GM12878 (cell line): ENCODE measurements around the gene CNN2. TPM values are rescaled to one million over a fixed set of nuclear protein-coding genes. Genes with fewer than 3 reads are reported as not detected.

Experiments
- CHD1 ChIP-seq: IDR thresholded peaks from 2 replicates; pipeline ENCODE4 v1.6.1; 2012; ENCODE audit warnings: low read depth, low read length, improper control_type of control experiment
- DPF2 ChIP-seq: fragments of 450-650 bp; IDR thresholded peaks from 2 replicates; pipeline ENCODE4 v1.6.1; 2017; ENCODE audit warnings: mild to moderate bottlenecking
- GABPA ChIP-seq: IDR thresholded peaks from 2 replicates; pipeline ENCODE4 v1.6.1; 2014; ENCODE audit warnings: antibody characterized with exemption, low read depth, mild to moderate bottlenecking, inconsistent platforms
- HDAC2 ChIP-seq: fragments of 200-600 bp; sonication (generic); IDR thresholded peaks from 2 replicates; pipeline ENCODE4 v1.6.1; 2017
- HDGF ChIP-seq: fragments of 450-650 bp; IDR thresholded peaks from 2 replicates; pipeline ENCODE4 v1.6.1; 2016; ENCODE audit warnings: antibody characterized with exemption
- JUND ChIP-seq: IDR thresholded peaks from 2 replicates; pipeline ENCODE4 v1.6.1; 2012; ENCODE audit warnings: low read depth, mild to moderate bottlenecking, low read length, improper control_type of control experiment, moderate library complexity
- LARP7 ChIP-seq: fragments of 450-650 bp; IDR thresholded peaks from 2 replicates; pipeline ENCODE4 v1.6.1; 2017; ENCODE audit warnings: mild to moderate bottlenecking
- MTA3 ChIP-seq: IDR thresholded peaks from 2 replicates; pipeline ENCODE4 v1.6.1; 2012; ENCODE audit warnings: low read length, inconsistent platforms, borderline replicate concordance
- MYC ChIP-seq: IDR thresholded peaks from 2 replicates; pipeline ENCODE4 v1.6.1; 2011; ENCODE audit warnings: mild to moderate bottlenecking, low read length, moderate library complexity, inconsistent platforms; ENCODE audit not compliant: insufficient read depth, insufficient replicate concordance, insufficient read length, severe bottlenecking
- PAX5 ChIP-seq: IDR thresholded peaks from 2 replicates; pipeline ENCODE4 v1.6.1; 2011; ENCODE audit warnings: low read depth, low read length, borderline replicate concordance
- RFX5 ChIP-seq: IDR thresholded peaks from 2 replicates; pipeline ENCODE4 v1.6.1; 2011; ENCODE audit warnings: low read depth, low read length, improper control_type of control experiment
- SREBF1 ChIP-seq: IDR thresholded peaks from 2 replicates; pipeline ENCODE4 v1.6.1; 2012; ENCODE audit warnings: mild to moderate bottlenecking, low read length
- YBX1 ChIP-seq: fragments of 450-650 bp; IDR thresholded peaks from 2 replicates; pipeline ENCODE4 v1.6.1; 2016; ENCODE audit warnings: antibody characterized with exemption
- polyA plus RNA-seq, 11 experiments: library from polyadenylated mRNA; depleted of rRNA in 4 of 11; unstranded in 6 of 11; stranded (reverse) in 5 of 11; fragments of >200 nt; fragmentation: Nextera tagmentation in 4 of 11; fragmentation: Illumina TruSeq in 1 of 11; extraction: Ambion mirVana in 4 of 11; extraction: Trizol in 1 of 11; gene quantifications; 1 replicate in 1 of 11; 2 replicates in 10 of 11; pipeline versions ENCODE4 v1.2.1 to v1.2.3, GENCODE V29; 2011 to 2016; ENCODE audit warnings: inconsistent platforms in 2 of 11, missing spikeins in 2 of 11, low read depth in 1 of 11
- total RNA-seq, 4 experiments: library from RNA; depleted of rRNA in 3 of 4; stranded (reverse); fragments of >200 nt in 3 of 4; fragmentation: Illumina TruSeq in 1 of 4; extraction: Trizol in 1 of 4; gene quantifications; 2 replicates each; pipeline versions ENCODE4 v1.2.1 to v1.2.3, GENCODE V29; 2013 to 2021
- TF ChIP-seq, protein P1 (sequence below): fragments of 450-650 bp; IDR thresholded peaks from 2 replicates; pipeline ENCODE4 v1.6.1; 2018; ENCODE audit warnings: mild to moderate bottlenecking, low read depth, moderate library complexity; ENCODE audit not compliant: partially characterized antibody
- TF ChIP-seq, protein P2 (sequence below), 3 experiments: IDR thresholded peaks in 2 of 3; conservative IDR thresholded peaks in 1 of 3; 2 replicates each; pipeline ENCODE4 v1.5.1; 2011; ENCODE audit warnings: low read depth in 3 of 3, low read length in 3 of 3, mild to moderate bottlenecking in 3 of 3, control low read depth in 2 of 3, moderate library complexity in 2 of 3, inconsistent platforms in 1 of 3, mixed read lengths in 1 of 3; ENCODE audit not compliant: control insufficient read depth in 2 of 3, insufficient read depth in 1 of 3; ENCODE audit errors: extremely low read depth in 1 of 3
- TF ChIP-seq, protein P3 (sequence below): fragments of 450-650 bp; IDR thresholded peaks from 2 replicates; pipeline ENCODE4 v1.6.1; 2016; ENCODE audit warnings: mild to moderate bottlenecking
- TF ChIP-seq, protein P4 (sequence below): IDR thresholded peaks from 2 replicates; pipeline ENCODE4 v1.6.1; 2012; ENCODE audit warnings: low read length, inconsistent platforms
- TF ChIP-seq, protein P5 (sequence below): fragments of 150-350 bp; IDR thresholded peaks from 2 replicates; pipeline ENCODE4 v1.6.1; 2014; ENCODE audit warnings: mild to moderate bottlenecking, low read depth, low read length
- TF ChIP-seq, protein P6 (sequence below): fragments of 450-650 bp; IDR thresholded peaks from 2 replicates; pipeline ENCODE4 v1.6.1; 2017; ENCODE audit warnings: low read depth, mild to moderate bottlenecking, moderate library complexity

The CNN2 gene
- total and polyA plus RNA-seq, 10 of the 15 experiments (the other 5 are each of a cell fraction or from before 2014, with no cell fraction given): 34.7 to 311 (median 172) TPM

DNA sequence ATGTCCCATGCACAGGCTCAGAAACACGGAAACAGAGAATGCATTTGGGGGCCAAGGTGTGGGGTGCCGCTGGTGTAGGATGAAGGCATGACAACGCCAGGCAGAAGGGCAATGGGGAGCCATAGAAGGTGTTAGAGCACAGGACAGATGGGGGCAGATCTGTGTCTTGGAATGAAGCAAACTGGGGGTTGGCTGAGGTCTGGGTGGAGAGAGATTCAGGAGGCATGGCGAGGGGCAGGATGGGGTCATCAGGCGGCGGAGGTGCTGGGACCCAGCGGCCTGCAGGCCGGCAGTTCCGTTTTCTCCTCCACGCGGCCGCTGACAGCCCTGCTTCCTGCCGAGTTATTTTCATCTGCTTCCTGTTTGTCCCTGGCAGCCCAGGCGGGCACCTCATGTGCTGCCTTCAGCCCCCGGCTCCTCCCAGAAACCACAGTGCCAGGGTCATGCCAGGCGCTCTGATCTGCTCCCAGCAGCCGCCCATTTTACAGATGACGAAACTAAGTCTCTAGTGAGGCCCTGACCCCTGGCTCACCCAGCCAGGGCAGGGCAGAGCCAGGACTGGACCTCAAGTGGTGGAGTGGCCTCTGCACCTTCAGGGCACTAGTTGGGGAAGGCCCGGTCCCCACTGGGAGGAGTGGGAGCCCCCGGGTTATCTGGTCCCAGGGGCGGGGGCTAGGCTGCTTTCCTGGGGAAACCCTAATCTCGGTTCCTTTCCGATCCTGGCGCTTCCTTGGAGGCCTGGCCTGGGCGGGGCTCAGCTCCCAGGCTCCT lies 42.8 kb downstream of the CNN2 start (continued):
- TF ChIP-seq, protein P1, sequence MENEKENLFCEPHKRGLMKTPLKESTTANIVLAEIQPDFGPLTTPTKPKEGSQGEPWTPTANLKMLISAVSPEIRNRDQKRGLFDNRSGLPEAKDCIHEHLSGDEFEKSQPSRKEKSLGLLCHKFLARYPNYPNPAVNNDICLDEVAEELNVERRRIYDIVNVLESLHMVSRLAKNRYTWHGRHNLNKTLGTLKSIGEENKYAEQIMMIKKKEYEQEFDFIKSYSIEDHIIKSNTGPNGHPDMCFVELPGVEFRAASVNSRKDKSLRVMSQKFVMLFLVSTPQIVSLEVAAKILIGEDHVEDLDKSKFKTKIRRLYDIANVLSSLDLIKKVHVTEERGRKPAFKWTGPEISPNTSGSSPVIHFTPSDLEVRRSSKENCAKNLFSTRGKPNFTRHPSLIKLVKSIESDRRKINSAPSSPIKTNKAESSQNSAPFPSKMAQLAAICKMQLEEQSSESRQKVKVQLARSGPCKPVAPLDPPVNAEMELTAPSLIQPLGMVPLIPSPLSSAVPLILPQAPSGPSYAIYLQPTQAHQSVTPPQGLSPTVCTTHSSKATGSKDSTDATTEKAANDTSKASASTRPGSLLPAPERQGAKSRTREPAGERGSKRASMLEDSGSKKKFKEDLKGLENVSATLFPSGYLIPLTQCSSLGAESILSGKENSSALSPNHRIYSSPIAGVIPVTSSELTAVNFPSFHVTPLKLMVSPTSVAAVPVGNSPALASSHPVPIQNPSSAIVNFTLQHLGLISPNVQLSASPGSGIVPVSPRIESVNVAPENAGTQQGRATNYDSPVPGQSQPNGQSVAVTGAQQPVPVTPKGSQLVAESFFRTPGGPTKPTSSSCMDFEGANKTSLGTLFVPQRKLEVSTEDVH: peak; percentile 29
- TF ChIP-seq PAX5 (no peak), SREBF1 (no peak), MTA3 (no peak), DPF2 (peak; percentile 54), GABPA (no peak), YBX1 (no peak), RFX5 (no peak), LARP7 (peak; percentile 49; the same call in 1 of the 2 replicates), CHD1 (no peak), HDGF (peak; percentile 98), JUND (no peak), HDAC2 (no peak), MYC (peak; percentile 75)
- TF ChIP-seq, protein P2, sequence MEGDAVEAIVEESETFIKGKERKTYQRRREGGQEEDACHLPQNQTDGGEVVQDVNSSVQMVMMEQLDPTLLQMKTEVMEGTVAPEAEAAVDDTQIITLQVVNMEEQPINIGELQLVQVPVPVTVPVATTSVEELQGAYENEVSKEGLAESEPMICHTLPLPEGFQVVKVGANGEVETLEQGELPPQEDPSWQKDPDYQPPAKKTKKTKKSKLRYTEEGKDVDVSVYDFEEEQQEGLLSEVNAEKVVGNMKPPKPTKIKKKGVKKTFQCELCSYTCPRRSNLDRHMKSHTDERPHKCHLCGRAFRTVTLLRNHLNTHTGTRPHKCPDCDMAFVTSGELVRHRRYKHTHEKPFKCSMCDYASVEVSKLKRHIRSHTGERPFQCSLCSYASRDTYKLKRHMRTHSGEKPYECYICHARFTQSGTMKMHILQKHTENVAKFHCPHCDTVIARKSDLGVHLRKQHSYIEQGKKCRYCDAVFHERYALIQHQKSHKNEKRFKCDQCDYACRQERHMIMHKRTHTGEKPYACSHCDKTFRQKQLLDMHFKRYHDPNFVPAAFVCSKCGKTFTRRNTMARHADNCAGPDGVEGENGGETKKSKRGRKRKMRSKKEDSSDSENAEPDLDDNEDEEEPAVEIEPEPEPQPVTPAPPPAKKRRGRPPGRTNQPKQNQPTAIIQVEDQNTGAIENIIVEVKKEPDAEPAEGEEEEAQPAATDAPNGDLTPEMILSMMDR (IDR thresholded peaks at IDR 0.05 in 2 of 3, conservative IDR thresholded peaks at IDR 0.05 in 1 of 3; ENCODE audit: control insufficient read depth in 2 of 3, extremely low read depth in 1 of 3, insufficient read depth in 1 of 3, low read depth in 3 of 3, low read length in 3 of 3): no peak
- TF ChIP-seq, protein P3, sequence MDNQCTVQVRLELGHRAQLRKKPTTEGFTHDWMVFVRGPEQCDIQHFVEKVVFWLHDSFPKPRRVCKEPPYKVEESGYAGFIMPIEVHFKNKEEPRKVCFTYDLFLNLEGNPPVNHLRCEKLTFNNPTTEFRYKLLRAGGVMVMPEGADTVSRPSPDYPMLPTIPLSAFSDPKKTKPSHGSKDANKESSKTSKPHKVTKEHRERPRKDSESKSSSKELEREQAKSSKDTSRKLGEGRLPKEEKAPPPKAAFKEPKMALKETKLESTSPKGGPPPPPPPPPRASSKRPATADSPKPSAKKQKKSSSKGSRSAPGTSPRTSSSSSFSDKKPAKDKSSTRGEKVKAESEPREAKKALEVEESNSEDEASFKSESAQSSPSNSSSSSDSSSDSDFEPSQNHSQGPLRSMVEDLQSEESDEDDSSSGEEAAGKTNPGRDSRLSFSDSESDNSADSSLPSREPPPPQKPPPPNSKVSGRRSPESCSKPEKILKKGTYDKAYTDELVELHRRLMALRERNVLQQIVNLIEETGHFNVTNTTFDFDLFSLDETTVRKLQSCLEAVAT: 0 out of 2 replicates have a peak, but pooled peaks have one; percentile 45
- TF ChIP-seq, protein P4, sequence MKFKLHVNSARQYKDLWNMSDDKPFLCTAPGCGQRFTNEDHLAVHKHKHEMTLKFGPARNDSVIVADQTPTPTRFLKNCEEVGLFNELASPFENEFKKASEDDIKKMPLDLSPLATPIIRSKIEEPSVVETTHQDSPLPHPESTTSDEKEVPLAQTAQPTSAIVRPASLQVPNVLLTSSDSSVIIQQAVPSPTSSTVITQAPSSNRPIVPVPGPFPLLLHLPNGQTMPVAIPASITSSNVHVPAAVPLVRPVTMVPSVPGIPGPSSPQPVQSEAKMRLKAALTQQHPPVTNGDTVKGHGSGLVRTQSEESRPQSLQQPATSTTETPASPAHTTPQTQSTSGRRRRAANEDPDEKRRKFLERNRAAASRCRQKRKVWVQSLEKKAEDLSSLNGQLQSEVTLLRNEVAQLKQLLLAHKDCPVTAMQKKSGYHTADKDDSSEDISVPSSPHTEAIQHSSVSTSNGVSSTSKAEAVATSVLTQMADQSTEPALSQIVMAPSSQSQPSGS: no peak
- TF ChIP-seq, protein P5, sequence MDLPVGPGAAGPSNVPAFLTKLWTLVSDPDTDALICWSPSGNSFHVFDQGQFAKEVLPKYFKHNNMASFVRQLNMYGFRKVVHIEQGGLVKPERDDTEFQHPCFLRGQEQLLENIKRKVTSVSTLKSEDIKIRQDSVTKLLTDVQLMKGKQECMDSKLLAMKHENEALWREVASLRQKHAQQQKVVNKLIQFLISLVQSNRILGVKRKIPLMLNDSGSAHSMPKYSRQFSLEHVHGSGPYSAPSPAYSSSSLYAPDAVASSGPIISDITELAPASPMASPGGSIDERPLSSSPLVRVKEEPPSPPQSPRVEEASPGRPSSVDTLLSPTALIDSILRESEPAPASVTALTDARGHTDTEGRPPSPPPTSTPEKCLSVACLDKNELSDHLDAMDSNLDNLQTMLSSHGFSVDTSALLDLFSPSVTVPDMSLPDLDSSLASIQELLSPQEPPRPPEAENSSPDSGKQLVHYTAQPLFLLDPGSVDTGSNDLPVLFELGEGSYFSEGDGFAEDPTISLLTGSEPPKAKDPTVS: no peak
- TF ChIP-seq, protein P6, sequence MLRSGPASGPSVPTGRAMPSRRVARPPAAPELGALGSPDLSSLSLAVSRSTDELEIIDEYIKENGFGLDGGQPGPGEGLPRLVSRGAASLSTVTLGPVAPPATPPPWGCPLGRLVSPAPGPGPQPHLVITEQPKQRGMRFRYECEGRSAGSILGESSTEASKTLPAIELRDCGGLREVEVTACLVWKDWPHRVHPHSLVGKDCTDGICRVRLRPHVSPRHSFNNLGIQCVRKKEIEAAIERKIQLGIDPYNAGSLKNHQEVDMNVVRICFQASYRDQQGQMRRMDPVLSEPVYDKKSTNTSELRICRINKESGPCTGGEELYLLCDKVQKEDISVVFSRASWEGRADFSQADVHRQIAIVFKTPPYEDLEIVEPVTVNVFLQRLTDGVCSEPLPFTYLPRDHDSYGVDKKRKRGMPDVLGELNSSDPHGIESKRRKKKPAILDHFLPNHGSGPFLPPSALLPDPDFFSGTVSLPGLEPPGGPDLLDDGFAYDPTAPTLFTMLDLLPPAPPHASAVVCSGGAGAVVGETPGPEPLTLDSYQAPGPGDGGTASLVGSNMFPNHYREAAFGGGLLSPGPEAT: 0 out of 2 replicates have a peak, but pooled peaks have one; percentile 21
